GM21367 (cell line): ENCODE data around the gene MSLN.
"Not testable (repeated sequence)": the region's sequence is repeated elsewhere in the genome, so short reads cannot be mapped to it uniquely, and the experiment has no call there.

Experiments used
- ATAC-seq: cut with Tn5 transposase; IDR thresholded peaks from one replicate; pipeline ENCODE4 v1.9.1; 2021; ENCODE audit not compliant: unreplicated experiment

MSLN gene

GRCh38 chr16:734208-734980, 26.1 kb upstream of the MSLN start:
- no peak for ATAC-seq

- ATAC-seq, result no peak
These were observed 25.3 kb upstream of the MSLN start for GRCh38 chr16:734981-735881.

- ATAC-seq, result no peak
These were observed 24.5 kb upstream of the MSLN start for GRCh38 chr16:735982-736453.

- ATAC-seq, result no peak
These were observed 23.5 kb upstream of the MSLN start for GRCh38 chr16:736936-737481.

GRCh38 chr16:739560-740458, 20.7 kb upstream of the MSLN start:
- ATAC-seq, result no peak

GRCh38 chr16:740459-740763, 20.1 kb upstream of the MSLN start:
- ATAC-seq, result peak; percentile 5

GRCh38 chr16:740764-741505, 19.6 kb upstream of the MSLN start, which contains the start of gene CIAO3:
Gene CIAO3 (minus strand): TSS chr16:740997. CDS start chr16:740985, 12 bp downstream.
- peak; percentile 51 for ATAC-seq

GRCh38 chr16:741986-742629, 18.4 kb upstream of the MSLN start:
- ATAC-seq, result no peak

GRCh38 chr16:742894-743293, 17.6 kb upstream of the MSLN start:
- not testable (repeated sequence) for ATAC-seq

GRCh38 chr16:743794-744500, 16.6 kb upstream of the MSLN start:
- ATAC-seq, result no peak

GRCh38 chr16:745739-746138, 14.8 kb upstream of the MSLN start:
- ATAC-seq, result no peak

GRCh38 chr16:746637-747036, 13.9 kb upstream of the MSLN start:
- ATAC-seq, result no peak

- ATAC-seq, result no peak
These were observed 12.4 kb upstream of the MSLN start for GRCh38 chr16:747978-748746.

- ATAC-seq, result no peak
These were observed 11.5 kb upstream of the MSLN start for GRCh38 chr16:749010-749409.

GRCh38 chr16:750485-750884, 10.0 kb upstream of the MSLN start:
- no peak for ATAC-seq

- ATAC-seq, result no peak
These were observed 9.2 kb upstream of the MSLN start for GRCh38 chr16:751152-752006.

- ATAC-seq, result no peak
These were observed 8.6 kb upstream of the MSLN start for GRCh38 chr16:752007-752312.
